B cell (primary cell): ENCODE data around the gene SLC7A7. TPM values are rescaled to one million over a fixed set of nuclear protein-coding genes. Genes with fewer than 3 reads are reported as not detected.

Experiments
- ATAC-seq: fragments of 200-7000 bp; cut with Tn5 transposase; one replicate; pipeline ENCODE4 v1.10.0; 2021; ENCODE audit warnings: low read depth, mild to moderate bottlenecking, moderate number of reproducible peaks, moderate library complexity
- CTCF ChIA-PET: fragments of 350-600 bp; sonication (Branson Sonifier 250); formaldehyde crosslinking; loops from one replicate; lab custom pipeline; 2021; ENCODE audit warnings: antibody characterized with exemption, inconsistent platforms; lab: Charles Lee
- POLR2A ChIA-PET: fragments of 350-600 bp; sonication (Branson Sonifier 250); formaldehyde crosslinking; loops from one replicate; lab custom pipeline; 2021; ENCODE audit warnings: antibody characterized with exemption; lab: Charles Lee
- DNase-seq: peaks from one replicate; pipeline ENCODE4 v3.0.0; 2013
- H2AFZ ChIP-seq: 2 replicates; pipeline ENCODE4 v1.6.1; 2012; ENCODE audit warnings: mild to moderate bottlenecking, low read depth, low read length; ENCODE audit not compliant: insufficient read depth, poor library complexity, severe bottlenecking
- H3K27ac ChIP-seq, 2 donors: 1 replicate in 1 of 2; 2 replicates in 1 of 2; pipeline ENCODE4 v1.5.1; 2012 to 2013; ENCODE audit warnings: low read length in 2 of 2, mild to moderate bottlenecking in 2 of 2, moderate library complexity in 1 of 2
- H3K27me3 ChIP-seq, 4 experiments: fragments of 200-600 bp in 1 of 4; sonication (generic) in 1 of 4; replicated peaks in 1 of 4; 1 replicate in 2 of 4; 2 replicates in 2 of 4; pipeline versions ENCODE4 v1.6.1 to v1.7.0; 2013 to 2016; ENCODE audit warnings: low read length in 3 of 4, mild to moderate bottlenecking in 2 of 4, mixed read lengths in 1 of 4, moderate library complexity in 1 of 4; ENCODE audit not compliant: insufficient read depth in 4 of 4, control insufficient read depth in 3 of 4; ENCODE audit errors: control extremely low read depth in 1 of 4
- H3K36me3 ChIP-seq, 2 experiments: replicated peaks in 1 of 2; 1 replicate in 1 of 2; 2 replicates in 1 of 2; pipeline versions ENCODE4 v1.6.1 to v1.7.1; 2013; ENCODE audit warnings: low read length in 1 of 2; ENCODE audit not compliant: insufficient read depth in 2 of 2, control insufficient read depth in 1 of 2; ENCODE audit errors: control extremely low read depth in 1 of 2, extremely low read depth in 1 of 2
- H3K4me1 ChIP-seq, 2 donors: fragments of 200-600 bp in 1 of 2; sonication (generic) in 1 of 2; 1 replicate in 1 of 2; 2 replicates in 1 of 2; pipeline versions ENCODE4 v1.5.1 to v1.6.1; 2013 to 2017; ENCODE audit warnings: low read length in 2 of 2; ENCODE audit not compliant: control insufficient read depth in 2 of 2, insufficient read depth in 2 of 2
- H3K4me2 ChIP-seq: replicated peaks from 2 replicates; pipeline ENCODE3; 2012; ENCODE audit warnings: mild to moderate bottlenecking, low read depth, low read length; ENCODE audit not compliant: poor library complexity, severe bottlenecking
- H3K4me3 ChIP-seq, 5 experiments: fragments of 200-600 bp in 1 of 5; sonication (generic) in 1 of 5; 1 replicate in 3 of 5; 2 replicates in 2 of 5; pipeline versions ENCODE4 v1.5.1 to v1.7.0; 2011 to 2016; ENCODE audit warnings: low read length in 4 of 5, mild to moderate bottlenecking in 4 of 5, low read depth in 2 of 5, control low read depth in 1 of 5, moderate library complexity in 1 of 5; ENCODE audit not compliant: insufficient read depth in 1 of 5; ENCODE audit errors: control extremely low read depth in 1 of 5, extremely low read depth in 1 of 5
- H3K79me2 ChIP-seq: fragments of 200-600 bp; sonication (generic); one replicate; pipeline ENCODE4 v1.6.0; 2016; ENCODE audit warnings: low read length; ENCODE audit not compliant: control insufficient read depth, insufficient read depth
- H3K9ac ChIP-seq: fragments of 200-600 bp; sonication (generic); 2 replicates; pipeline ENCODE4 v1.6.1; 2017; ENCODE audit warnings: mild to moderate bottlenecking, low read length, moderate library complexity
- H3K9me3 ChIP-seq, 3 donors: one replicate each; pipeline versions ENCODE4 v1.6.1 to v1.7.1; 2013; ENCODE audit warnings: low read length in 2 of 3; ENCODE audit not compliant: control insufficient read depth in 2 of 3, insufficient read depth in 1 of 3; ENCODE audit errors: control extremely low read depth in 1 of 3
- H4K20me1 ChIP-seq: 2 replicates; pipeline ENCODE4 v1.6.0; 2012; ENCODE audit warnings: mild to moderate bottlenecking, low read length; ENCODE audit not compliant: insufficient read depth, control insufficient read depth, poor library complexity, severe bottlenecking
- H3K27ac Mint-ChIP-seq: one replicate; pipeline ENCODE4 v1.8.0; 2021; ENCODE audit warnings: mixed read lengths
- H3K27me3 Mint-ChIP-seq: one replicate; pipeline ENCODE4 v1.8.0; 2021; ENCODE audit warnings: mixed read lengths
- H3K4me1 Mint-ChIP-seq: one replicate; pipeline ENCODE4 v1.8.0; 2021; ENCODE audit warnings: mixed read lengths
- H3K4me3 Mint-ChIP-seq: one replicate; pipeline ENCODE4 v1.8.0; 2021; ENCODE audit warnings: mixed read lengths
- H3K9me3 Mint-ChIP-seq: one replicate; pipeline ENCODE4 v1.8.0; 2022; ENCODE audit warnings: mixed read lengths; ENCODE audit not compliant: insufficient read depth
- CTCF ChIP-seq: fragments of 200-600 bp; IDR thresholded peaks from one replicate; pipeline ENCODE4 v1.8.0; 2022; ENCODE audit warnings: antibody characterized with exemption, mild to moderate bottlenecking
- EZH2 ChIP-seq: IDR thresholded peaks from 2 replicates; pipeline ENCODE4 v1.6.1; 2012; ENCODE audit warnings: borderline replicate concordance, low read depth, mild to moderate bottlenecking, moderate library complexity, low read length; ENCODE audit not compliant: insufficient read depth, poor library complexity, severe bottlenecking
- WGBS: methylation state at CpG from one replicate; pipeline ENCODE4 v1.1.5; 2013; ENCODE audit warnings: missing lambda C conversion rate; ENCODE audit not compliant: insufficient coverage; 5-methylcytosine and 5-hydroxymethylcytosine counted together
- intact Hi-C: fragments of 100-400 bp; cut with micrococcal nuclease; formaldehyde crosslinking; loops from one replicate; pipeline ENCODE4 v1.10.0; 2022
- polyA plus RNA-seq: library from polyadenylated mRNA; depleted of rRNA; stranded (reverse); fragments of >200 nt; gene quantifications from 2 replicates; pipeline ENCODE4 v1.2.3, GENCODE V29; 2012
- total RNA-seq, 2 donors: library from RNA; stranded (reverse); fragments of 120-200 nt in 1 of 2; gene quantifications; 1 replicate in 1 of 2; 2 replicates in 1 of 2; pipeline versions ENCODE4 v1.2.3 to v1.2.4, GENCODE V29; 2013 to 2022

Gene SLC7A7
- total and polyA plus RNA-seq, 2 donors (not counting 1 experiment from before 2014, with no cell fraction given) = 33.4 to 50.0 TPM

- no peak overlapping the region for H3K4me3 ChIP-seq
- ChIA-PET CTCF (interaction anchor here (3.2 to 3.6 kb wide), 2 partner anchors 14 to 31 kb away, joined by 20 to 29 read pairs; no protein-coding TSS in a partner anchor), POLR2A (interaction anchor here (1.2 to 2.6 kb wide), 2 partner anchors 20 to 30 kb away, joined by 3 to 20 read pairs; no protein-coding TSS in a partner anchor)
- peak overlapping the region; percentile 64 for H3K27ac Mint-ChIP-seq
- no peaks in the 10 kb centered on the region for H3K27me3 Mint-ChIP-seq
- H3K4me3 Mint-ChIP-seq = no peak overlapping the region
- no peak for ATAC-seq
- intact Hi-C loops = no loop called here
- no peaks in the 10 kb centered on the region for H3K79me2 ChIP-seq
- peaks cover 0 to 5% of the 10 kb centered on the region in 2 experiments for H3K36me3 ChIP-seq
- TF ChIP-seq CTCF = no peak
- no peak for TF ChIP-seq EZH2
- no peak overlapping the region for H3K4me2 ChIP-seq
- peaks cover 0 to 8% (median 0%) of the 10 kb centered on the region in 3 donors for H3K9me3 ChIP-seq
- no peaks in the 10 kb centered on the region for H4K20me1 ChIP-seq
- H2AFZ ChIP-seq = no peak overlapping the region
- peak overlapping the region in 1 of 2 donors; percentile 24 for H3K27ac ChIP-seq
- WGBS = 100% methylated on average over 2 of the region's 2 CpGs
- H3K9me3 Mint-ChIP-seq = no peaks in the 10 kb centered on the region
- H3K9ac ChIP-seq = no peak overlapping the region
- peaks cover 66% of the 10 kb centered on the region for H3K4me1 Mint-ChIP-seq
- DNase-seq = no peak
- H3K4me1 ChIP-seq = peaks cover 43 to 50% of the 10 kb centered on the region in 2 donors
- no peaks in the 10 kb centered on the region for H3K27me3 ChIP-seq
Measured at GRCh38 chr14:22792158-22792557, 23.1 kb downstream of the SLC7A7 start.

GRCh38 chr14:22791301-22791700 is 23.9 kb downstream of the SLC7A7 start:
- peak overlapping the region; percentile 9 for H2AFZ ChIP-seq
- H3K4me3 ChIP-seq = no peak overlapping the region
- H4K20me1 ChIP-seq = no peaks in the 10 kb centered on the region
- no peaks in the 10 kb centered on the region for H3K36me3 ChIP-seq
- Mint-ChIP-seq H3K4me3 (peak overlapping the region; percentile 43), H3K4me1 (peaks cover 59% of the 10 kb centered on the region), H3K27ac (peak overlapping the region; percentile 78), H3K9me3 (no peaks in the 10 kb centered on the region), H3K27me3 (no peaks in the 10 kb centered on the region)
- no peak for TF ChIP-seq CTCF
- TF ChIP-seq EZH2 = no peak
- H3K9me3 ChIP-seq = peaks cover 0 to 8% (median 0%) of the 10 kb centered on the region in 3 donors
- ATAC-seq (no peak), DNase-seq (peak; percentile 31)
- CTCF ChIA-PET = interaction anchor here (2.0 to 3.6 kb wide), 6 partner anchors 15 to 221 kb away, joined by 6 to 29 read pairs (median 17); partner anchors contain the start of gene OXA1L
- no peak overlapping the region for H3K4me2 ChIP-seq
- H3K4me1 ChIP-seq = peaks cover 43 to 51% of the 10 kb centered on the region in 2 donors
- H3K9ac ChIP-seq = no peak overlapping the region
- H3K79me2 ChIP-seq = no peaks in the 10 kb centered on the region
- no peaks in the 10 kb centered on the region for H3K27me3 ChIP-seq
- H3K27ac ChIP-seq = peak overlapping the region; percentile 75 to 84
- intact Hi-C loops = loop anchor here (2.0 kb wide), 3 partner anchors 14 to 234 kb away; partner anchors contain the start of gene OXA1L
- POLR2A ChIA-PET = interaction anchor here (0.6 to 2.6 kb wide), 6 partner anchors 9 to 235 kb away, joined by 3 to 20 read pairs (median 4); no protein-coding TSS in a partner anchor
- WGBS = 91% methylated on average over 1 of the region's 3 CpGs
